GM12801 (cell line): Measurements from ENCODE around the gene GIGYF2.

Experiments used
- CTCF ChIP-seq: IDR thresholded peaks from one replicate; pipeline ENCODE4 v1.5.1; 2011; ENCODE audit warnings: control low read depth; ENCODE audit not compliant: insufficient read length; ENCODE audit errors: extremely low read depth

The GIGYF2 gene

DNA sequence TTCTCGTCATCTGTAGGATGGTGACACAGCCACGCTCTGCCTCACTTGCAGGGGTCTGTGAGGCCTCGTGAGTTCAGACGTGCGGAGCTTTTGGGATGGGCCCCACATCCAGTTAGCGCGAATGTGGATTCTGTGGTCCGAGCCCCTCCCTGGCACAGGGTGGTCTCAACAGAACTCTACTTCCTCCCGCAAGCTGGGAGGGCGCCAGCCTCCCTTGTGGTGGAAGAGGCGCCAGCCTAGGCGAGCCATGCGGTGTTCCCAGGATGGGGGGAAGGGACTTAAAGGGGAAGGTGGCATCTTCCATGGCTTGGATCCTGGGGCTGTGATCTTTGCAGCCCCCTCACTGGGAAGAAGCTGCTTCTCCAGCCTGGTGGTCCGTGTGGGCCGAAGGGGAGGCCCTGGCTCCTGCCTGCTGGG is 174.3 kb downstream of the GIGYF2 start:
- no peak for TF ChIP-seq CTCF

- no peak for TF ChIP-seq CTCF
Observed at GRCh38 chr2:232871835-232872736, 175.0 kb downstream of the GIGYF2 start.

DNA sequence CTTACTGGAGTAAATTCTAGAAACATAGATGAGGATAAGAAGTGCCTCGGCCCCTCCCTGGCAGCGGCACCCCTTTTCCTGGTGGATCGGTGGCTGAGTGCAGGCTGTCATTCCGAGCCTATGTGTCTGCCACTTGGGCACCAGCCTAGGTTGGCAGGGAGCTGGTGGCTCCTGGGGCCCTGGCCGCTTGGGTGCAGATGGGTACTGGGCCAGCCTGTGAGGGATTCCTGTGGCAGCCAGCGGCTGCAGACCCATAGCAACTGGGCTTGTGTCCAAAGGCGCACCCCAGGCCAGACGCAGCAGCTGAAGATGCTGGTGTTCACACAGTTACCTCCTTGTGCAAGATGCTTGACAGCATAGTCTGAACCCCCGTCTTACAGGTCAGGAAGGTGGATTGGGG is 175.7 kb downstream of the GIGYF2 start:
- TF ChIP-seq CTCF, result no peak

DNA sequence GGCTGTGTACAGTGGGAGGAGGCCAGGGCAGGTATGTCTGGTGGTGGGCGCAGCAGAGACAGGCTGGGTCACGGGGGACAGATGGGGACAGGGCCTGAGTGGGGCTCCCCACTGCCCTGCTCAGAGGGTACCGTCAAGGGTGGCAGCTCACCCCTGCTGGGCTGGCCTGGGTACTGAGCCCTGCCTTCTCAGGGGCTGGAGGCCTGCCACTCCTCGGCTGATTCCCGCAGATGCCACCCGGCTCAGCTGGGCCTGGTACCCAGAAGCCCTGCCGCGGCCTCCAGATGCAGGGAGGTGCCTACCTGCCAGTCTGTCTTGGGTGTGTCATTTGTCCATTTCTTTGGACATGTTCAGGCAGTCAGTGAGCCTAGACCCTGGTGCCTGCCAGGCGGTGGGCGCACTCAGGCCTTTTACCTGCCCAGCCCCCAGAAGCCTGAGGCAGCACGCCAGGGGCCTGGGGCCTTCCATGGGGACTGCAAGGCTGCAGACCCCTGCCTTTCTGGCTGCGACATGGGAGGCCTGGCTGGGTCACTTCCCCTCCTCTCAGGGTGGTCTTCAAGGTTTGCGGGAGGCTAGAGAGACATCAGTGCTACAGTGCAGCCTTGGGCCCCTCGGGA is 176.3 kb downstream of the GIGYF2 start:
- no peak for TF ChIP-seq CTCF

DNA sequence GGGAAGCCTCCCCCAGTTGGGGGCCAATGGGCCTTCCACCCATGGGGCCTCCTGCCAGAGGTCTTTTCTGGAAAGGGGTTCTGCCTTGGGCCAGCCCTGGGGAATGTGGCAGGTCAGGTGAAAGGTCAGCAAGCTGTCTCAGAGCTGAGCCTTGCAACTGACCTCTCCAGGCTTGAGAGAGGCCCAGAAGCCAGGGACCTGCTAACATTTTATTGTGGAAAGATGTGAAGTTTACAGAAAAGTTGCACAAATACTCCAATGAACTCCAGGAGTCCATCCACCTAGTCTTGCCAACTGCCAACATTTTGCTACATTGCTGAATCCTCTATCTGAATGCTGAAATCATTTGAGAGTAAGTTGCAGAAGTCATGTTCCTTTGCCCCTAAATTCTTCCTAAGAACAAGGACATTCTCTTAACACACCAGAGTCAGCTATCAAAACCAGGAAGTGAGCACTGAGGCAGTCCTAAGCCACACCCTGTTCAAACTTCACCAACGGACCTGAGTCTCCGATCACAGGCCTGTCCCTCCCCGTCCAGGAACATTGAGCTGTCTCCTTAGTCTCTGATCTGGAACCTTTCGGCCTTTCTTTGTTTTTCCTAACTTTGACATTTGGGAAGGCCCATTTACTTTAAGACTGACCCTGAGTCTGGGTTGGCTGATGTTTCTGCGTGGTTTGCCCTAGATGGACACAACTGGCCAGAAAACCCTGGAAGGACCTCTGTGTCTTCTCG is 176.9 kb downstream of the GIGYF2 start:
- no peak for TF ChIP-seq CTCF

- no peak for TF ChIP-seq CTCF
Observed at GRCh38 chr2:232874677-232875223, 177.6 kb downstream of the GIGYF2 start.
